Measurements from ENCODE around the gene TJP3. TPM values are rescaled to one million over a fixed set of nuclear protein-coding genes. Genes with fewer than 3 reads are reported as not detected.

TJP3 gene
- total RNA-seq, 4 donors from 2014 or later, result 29.7 to 43.7 (median 39.8) TPM

GRCh38 chr19:3746371-3747056, 38.3 kb downstream of the TJP3 start:
- intact Hi-C loops (cut with DNase I), result no loop called here
- H3K27ac ChIP-seq, result no peak overlapping the region
- no peaks in the 10 kb centered on the region for H3K27me3 ChIP-seq
- TF ChIP-seq POLR2A (IDR thresholded peaks at IDR 0.05), result no peak
- TF ChIP-seq, protein P1, sequence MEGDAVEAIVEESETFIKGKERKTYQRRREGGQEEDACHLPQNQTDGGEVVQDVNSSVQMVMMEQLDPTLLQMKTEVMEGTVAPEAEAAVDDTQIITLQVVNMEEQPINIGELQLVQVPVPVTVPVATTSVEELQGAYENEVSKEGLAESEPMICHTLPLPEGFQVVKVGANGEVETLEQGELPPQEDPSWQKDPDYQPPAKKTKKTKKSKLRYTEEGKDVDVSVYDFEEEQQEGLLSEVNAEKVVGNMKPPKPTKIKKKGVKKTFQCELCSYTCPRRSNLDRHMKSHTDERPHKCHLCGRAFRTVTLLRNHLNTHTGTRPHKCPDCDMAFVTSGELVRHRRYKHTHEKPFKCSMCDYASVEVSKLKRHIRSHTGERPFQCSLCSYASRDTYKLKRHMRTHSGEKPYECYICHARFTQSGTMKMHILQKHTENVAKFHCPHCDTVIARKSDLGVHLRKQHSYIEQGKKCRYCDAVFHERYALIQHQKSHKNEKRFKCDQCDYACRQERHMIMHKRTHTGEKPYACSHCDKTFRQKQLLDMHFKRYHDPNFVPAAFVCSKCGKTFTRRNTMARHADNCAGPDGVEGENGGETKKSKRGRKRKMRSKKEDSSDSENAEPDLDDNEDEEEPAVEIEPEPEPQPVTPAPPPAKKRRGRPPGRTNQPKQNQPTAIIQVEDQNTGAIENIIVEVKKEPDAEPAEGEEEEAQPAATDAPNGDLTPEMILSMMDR (IDR thresholded peaks at IDR 0.05), result no peak
- WGBS, 2 donors, result 85 to 91% methylated on average over 22 to 31 of the region's 31 CpGs
- H3K4me3 ChIP-seq (replicated peaks in 1 of 3), result no peak overlapping the region
- no peak for DNase-seq
- no peaks in the 10 kb centered on the region for H3K9me3 ChIP-seq
- peaks cover 19 to 25% of the 10 kb centered on the region in 2 donors for H3K36me3 ChIP-seq
- H3K4me1 ChIP-seq, result no peaks in the 10 kb centered on the region

- Histone ChIP-seq H3K9me3 (no peaks in the 10 kb centered on the region), H3K27ac (no peak overlapping the region), H3K4me3 (replicated peaks in 1 of 3) (no peak overlapping the region), H3K36me3 (peaks cover 33 to 44% of the 10 kb centered on the region in 2 donors), H3K4me1 (no peaks in the 10 kb centered on the region), H3K27me3 (no peaks in the 10 kb centered on the region)
- no peak for DNase-seq
- 84 to 88% methylated on average over 8 of the region's 8 CpGs for WGBS, 2 donors
- TF ChIP-seq, protein P1 (IDR thresholded peaks at IDR 0.05), result no peak
- TF ChIP-seq POLR2A (IDR thresholded peaks at IDR 0.05), result no peak
- intact Hi-C loops (cut with DNase I), result no loop called here
These were observed 40.8 kb downstream of the TJP3 start for GRCh38 chr19:3748965-3749364.

DNA sequence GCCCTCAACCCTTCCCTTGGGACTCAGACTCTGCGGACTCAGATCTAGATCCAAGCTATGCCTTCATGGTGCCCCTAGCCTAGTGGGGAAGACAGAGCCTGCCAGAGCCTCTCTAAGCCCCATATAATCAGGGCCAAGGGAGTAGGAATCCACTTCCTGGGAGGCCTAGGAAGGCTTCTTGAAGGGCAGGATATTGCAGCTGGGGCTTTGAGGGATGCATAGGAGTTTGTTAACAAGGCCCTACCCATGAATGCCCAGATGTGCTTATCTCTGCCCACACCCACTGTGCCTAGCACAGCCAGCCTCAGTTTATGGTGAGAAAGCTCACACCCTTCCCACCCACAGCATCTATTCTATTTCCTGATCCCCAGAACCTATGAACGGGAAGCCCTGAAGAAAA, 42.0 kb downstream of the TJP3 start:
- no peak overlapping the region for H3K4me3 ChIP-seq (replicated peaks in 1 of 3)
- H3K4me1 ChIP-seq, result no peaks in the 10 kb centered on the region
- no peaks in the 10 kb centered on the region for H3K27me3 ChIP-seq
- TF ChIP-seq POLR2A (IDR thresholded peaks at IDR 0.05), result no peak
- intact Hi-C loops (cut with DNase I), result no loop called here
- peaks cover 33 to 45% of the 10 kb centered on the region in 2 donors for H3K36me3 ChIP-seq
- no peaks in the 10 kb centered on the region for H3K9me3 ChIP-seq
- no peak overlapping the region for H3K27ac ChIP-seq
- DNase-seq, result no peak
- WGBS, 2 donors, result 90 to 100% methylated on average over 1 to 2 of the region's 2 CpGs

DNA sequence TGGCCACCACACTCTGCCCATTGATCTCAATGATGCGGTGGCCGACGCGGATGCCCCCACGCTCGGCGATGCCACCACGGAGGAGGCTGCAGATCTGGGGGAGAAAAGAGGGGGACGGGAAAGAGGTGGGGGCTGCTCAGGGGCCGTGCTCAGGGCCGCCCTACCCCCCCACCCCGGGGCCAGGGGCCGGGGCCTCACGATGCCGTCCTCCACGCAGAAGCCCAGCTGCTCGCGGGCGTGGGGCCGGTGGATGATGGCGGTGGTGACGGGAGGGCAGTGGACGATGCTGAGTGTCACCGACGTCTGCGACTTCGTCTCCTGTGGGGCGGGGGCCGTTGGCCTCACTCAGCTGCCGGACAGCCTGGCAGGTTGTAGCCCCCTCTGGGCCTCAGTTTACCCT, 43.1 kb downstream of the TJP3 start:
- WGBS, 2 donors, result 95 to 97% methylated on average over 14 to 30 of the region's 30 CpGs
- DNase-seq, result no peak
- Histone ChIP-seq H3K4me3 (replicated peaks in 1 of 3) (no peak overlapping the region), H3K36me3 (peaks cover 33 to 45% of the 10 kb centered on the region in 2 donors), H3K4me1 (no peaks in the 10 kb centered on the region), H3K9me3 (no peaks in the 10 kb centered on the region), H3K27ac (no peak overlapping the region), H3K27me3 (no peaks in the 10 kb centered on the region)
- TF ChIP-seq, protein P1 (IDR thresholded peaks at IDR 0.05), result no peak
- TF ChIP-seq POLR2A (IDR thresholded peaks at IDR 0.05), result no peak
- intact Hi-C loops (cut with DNase I), result no loop called here

DNA sequence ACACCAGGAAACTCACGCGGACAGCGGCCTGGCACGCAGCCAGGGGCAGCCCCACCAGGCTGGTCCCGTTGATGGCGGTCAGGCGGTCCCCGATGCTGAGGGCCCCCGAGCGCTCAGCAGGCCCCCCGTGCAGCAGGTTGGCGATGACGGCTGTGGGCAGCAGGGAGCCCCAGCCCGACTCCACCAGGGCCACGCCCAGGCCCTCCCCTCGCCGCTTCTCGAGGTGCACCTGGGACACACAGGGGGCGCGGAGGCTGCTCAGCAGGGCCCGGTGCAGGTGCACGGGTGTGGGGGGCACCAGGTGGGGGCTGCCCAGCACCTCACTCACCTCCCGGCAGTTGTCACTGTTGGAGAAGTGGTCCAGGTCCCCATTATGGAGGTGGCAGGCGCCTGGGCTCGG, 44.3 kb downstream of the TJP3 start:
- 93 to 95% methylated on average over 6 to 18 of the region's 25 CpGs for WGBS, 2 donors

More for the DNA sequence above, 44.3 kb downstream of the TJP3 start:
- Histone ChIP-seq H3K4me3 (replicated peaks in 1 of 3) (no peak overlapping the region), H3K9me3 (no peaks in the 10 kb centered on the region), H3K4me1 (no peaks in the 10 kb centered on the region), H3K36me3 (peaks cover 33 to 45% of the 10 kb centered on the region in 2 donors), H3K27ac (no peak overlapping the region), H3K27me3 (no peaks in the 10 kb centered on the region)
- DNase-seq, result no peak
- TF ChIP-seq POLR2A (IDR thresholded peaks at IDR 0.05), result no peak
- TF ChIP-seq, protein P1 (IDR thresholded peaks at IDR 0.05), result no peak
- intact Hi-C loops (cut with DNase I), result no loop called here
